ENCODE data around the gene JMJD8.

DNA sequence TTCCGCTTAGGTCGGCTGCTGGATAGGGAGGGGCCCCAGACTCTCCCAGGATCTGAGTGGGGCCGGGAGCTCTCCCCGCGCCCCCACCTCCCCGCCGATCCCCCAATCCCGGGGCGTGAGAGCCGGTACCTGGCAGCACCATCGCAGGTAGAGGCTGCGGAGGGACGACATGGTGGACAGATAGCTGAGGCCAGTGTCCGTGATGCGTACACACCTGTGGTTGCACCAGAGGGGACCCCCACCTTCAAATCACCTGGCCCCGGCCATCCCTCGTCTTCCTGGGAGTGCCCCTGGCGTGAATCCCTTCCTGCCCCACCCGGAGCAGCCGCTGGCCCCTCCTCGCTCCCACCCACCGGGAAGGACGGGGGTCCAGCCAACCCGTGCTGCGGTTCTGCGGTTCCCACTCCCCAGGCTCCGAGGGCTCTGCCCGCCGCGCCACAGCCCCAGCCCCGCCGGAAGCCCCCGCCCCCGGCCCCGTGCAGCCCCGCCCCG, 10.8 kb upstream of the JMJD8 start:
- TF ChIP-seq, protein P1, sequence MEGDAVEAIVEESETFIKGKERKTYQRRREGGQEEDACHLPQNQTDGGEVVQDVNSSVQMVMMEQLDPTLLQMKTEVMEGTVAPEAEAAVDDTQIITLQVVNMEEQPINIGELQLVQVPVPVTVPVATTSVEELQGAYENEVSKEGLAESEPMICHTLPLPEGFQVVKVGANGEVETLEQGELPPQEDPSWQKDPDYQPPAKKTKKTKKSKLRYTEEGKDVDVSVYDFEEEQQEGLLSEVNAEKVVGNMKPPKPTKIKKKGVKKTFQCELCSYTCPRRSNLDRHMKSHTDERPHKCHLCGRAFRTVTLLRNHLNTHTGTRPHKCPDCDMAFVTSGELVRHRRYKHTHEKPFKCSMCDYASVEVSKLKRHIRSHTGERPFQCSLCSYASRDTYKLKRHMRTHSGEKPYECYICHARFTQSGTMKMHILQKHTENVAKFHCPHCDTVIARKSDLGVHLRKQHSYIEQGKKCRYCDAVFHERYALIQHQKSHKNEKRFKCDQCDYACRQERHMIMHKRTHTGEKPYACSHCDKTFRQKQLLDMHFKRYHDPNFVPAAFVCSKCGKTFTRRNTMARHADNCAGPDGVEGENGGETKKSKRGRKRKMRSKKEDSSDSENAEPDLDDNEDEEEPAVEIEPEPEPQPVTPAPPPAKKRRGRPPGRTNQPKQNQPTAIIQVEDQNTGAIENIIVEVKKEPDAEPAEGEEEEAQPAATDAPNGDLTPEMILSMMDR (IDR thresholded peaks at IDR 0.05): no peak
- no peak for TF ChIP-seq POLR2A (IDR thresholded peaks at IDR 0.05)

All from ovary (tissue), 3 donors.